Ovary (tissue), 3 donors: ENCODE measurements around the gene TRMT112.

ENCODE experiments used
- POLR2A ChIP-seq: fragments of 450-650 bp; IDR thresholded peaks from one replicate; pipeline ENCODE4 v1.6.1; 2017; ENCODE audit warnings: antibody characterized with exemption, mild to moderate bottlenecking, moderate library complexity
- TF ChIP-seq, protein P1 (sequence below), 3 donors: fragments of 450-650 bp in 2 of 3; fragments of 200-600 bp in 1 of 3; IDR thresholded peaks; one replicate each; pipeline versions ENCODE4 v1.5.1 to v1.8.0; 2016 to 2022; ENCODE audit warnings: antibody characterized with exemption in 3 of 3, mild to moderate bottlenecking in 1 of 3
- donor health status: DM: no; HTN: no; CAD: no.

DNA sequence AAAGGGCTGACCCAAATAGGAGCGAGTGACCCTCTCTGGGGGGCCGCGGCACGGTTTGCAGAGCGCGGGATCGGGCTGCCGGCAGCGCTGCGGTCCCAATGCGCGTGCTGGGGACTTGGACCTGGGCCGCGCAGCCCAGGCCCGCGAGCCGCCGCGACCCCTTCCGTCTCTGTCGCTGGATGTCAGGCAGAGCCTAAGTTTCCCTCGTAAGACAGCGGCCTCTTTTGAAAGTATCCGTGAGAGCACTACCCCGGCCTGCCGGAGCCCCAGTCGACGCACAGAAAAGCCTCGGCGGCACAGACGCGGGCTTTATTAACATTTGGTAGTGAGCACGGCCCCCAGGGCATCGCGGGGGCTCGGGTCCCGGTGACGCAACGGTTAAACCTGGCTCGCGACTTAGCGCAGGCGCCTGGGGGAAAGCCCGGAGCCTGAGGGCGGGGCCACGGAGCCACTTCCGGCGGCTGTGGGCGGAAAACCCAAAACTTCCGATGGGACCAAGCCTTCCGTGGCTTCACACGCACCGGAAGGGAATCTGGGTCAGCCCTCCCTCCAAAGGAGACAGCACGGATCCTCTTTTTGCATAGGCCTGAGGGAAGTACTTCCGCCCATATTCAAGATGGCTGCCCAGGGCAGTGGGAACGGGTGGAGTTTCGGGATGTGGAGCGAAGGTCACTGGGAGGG lies 47.7 kb downstream of the TRMT112 start:
- peak; percentile 15 for TF ChIP-seq POLR2A
- TF ChIP-seq, protein P1, sequence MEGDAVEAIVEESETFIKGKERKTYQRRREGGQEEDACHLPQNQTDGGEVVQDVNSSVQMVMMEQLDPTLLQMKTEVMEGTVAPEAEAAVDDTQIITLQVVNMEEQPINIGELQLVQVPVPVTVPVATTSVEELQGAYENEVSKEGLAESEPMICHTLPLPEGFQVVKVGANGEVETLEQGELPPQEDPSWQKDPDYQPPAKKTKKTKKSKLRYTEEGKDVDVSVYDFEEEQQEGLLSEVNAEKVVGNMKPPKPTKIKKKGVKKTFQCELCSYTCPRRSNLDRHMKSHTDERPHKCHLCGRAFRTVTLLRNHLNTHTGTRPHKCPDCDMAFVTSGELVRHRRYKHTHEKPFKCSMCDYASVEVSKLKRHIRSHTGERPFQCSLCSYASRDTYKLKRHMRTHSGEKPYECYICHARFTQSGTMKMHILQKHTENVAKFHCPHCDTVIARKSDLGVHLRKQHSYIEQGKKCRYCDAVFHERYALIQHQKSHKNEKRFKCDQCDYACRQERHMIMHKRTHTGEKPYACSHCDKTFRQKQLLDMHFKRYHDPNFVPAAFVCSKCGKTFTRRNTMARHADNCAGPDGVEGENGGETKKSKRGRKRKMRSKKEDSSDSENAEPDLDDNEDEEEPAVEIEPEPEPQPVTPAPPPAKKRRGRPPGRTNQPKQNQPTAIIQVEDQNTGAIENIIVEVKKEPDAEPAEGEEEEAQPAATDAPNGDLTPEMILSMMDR (IDR thresholded peaks at IDR 0.05) = peak in 1 of 3 donors; percentile 29
